Panc1 (cell line): ENCODE data around the gene CUL9. TPM values are rescaled to one million over a fixed set of nuclear protein-coding genes. Genes with fewer than 3 reads are reported as not detected.

ENCODE experiments used
- ATAC-seq: fragments of 200-7000 bp; cut with Tn5 transposase; 2 replicates; pipeline ENCODE4 v1.9.1; 2020; ENCODE audit warnings: mild to moderate bottlenecking, moderate library complexity
- BruUV-seq: library from RNA; stranded (reverse); fragments of 400-500 nt; replicated peaks from 2 replicates; lab custom pipeline; 2021; lab: Mats Ljungman, UMichigan
- CTCF ChIA-PET: fragments of 300-600 bp; sonication (Branson Sonifier 250); formaldehyde crosslinking; loops from one replicate; lab custom pipeline; 2022; ENCODE audit warnings: antibody characterized with exemption; lab: Charles Lee
- POLR2A ChIA-PET: fragments of 300-600 bp; sonication (Branson Sonifier 250); formaldehyde crosslinking; loops from one replicate; lab custom pipeline; 2022; ENCODE audit warnings: antibody characterized with exemption; lab: Charles Lee
- DNase-seq: peaks from one replicate; pipeline ENCODE4 v3.0.0-alpha.2; 2010; ENCODE audit warnings: low read depth, low spot score
- H3K27ac ChIP-seq: 2 replicates; pipeline ENCODE4 v1.5.1; 2011; ENCODE audit warnings: mild to moderate bottlenecking, low read length, inconsistent platforms
- H3K27me3 ChIP-seq: fragments of 200-500 bp; sonication (Bioruptor generic); 2 replicates; pipeline ENCODE4 v1.6.0; 2014; ENCODE audit warnings: low read length, inconsistent platforms; ENCODE audit not compliant: control insufficient read depth, insufficient read depth
- H3K36me3 ChIP-seq: fragments of 200-500 bp; sonication (Bioruptor generic); 2 replicates; pipeline ENCODE4 v1.5.1; 2014; ENCODE audit warnings: inconsistent platforms, mild to moderate bottlenecking, low read length, moderate library complexity; ENCODE audit not compliant: control insufficient read depth, insufficient read depth
- H3K4me1 ChIP-seq: 2 replicates; pipeline ENCODE4 v1.5.1; 2011; ENCODE audit warnings: inconsistent platforms, mild to moderate bottlenecking, low read length, moderate library complexity; ENCODE audit not compliant: control insufficient read depth, insufficient read depth
- H3K4me3 ChIP-seq, 2 experiments: 2 replicates each; pipeline ENCODE4 v1.5.1; 2011 to 2012; ENCODE audit warnings: low read depth in 2 of 2, low read length in 2 of 2, mild to moderate bottlenecking in 2 of 2, inconsistent platforms in 1 of 2, moderate library complexity in 1 of 2
- H3K9me3 ChIP-seq: fragments of 200-500 bp; sonication (Bioruptor generic); 2 replicates; pipeline ENCODE4 v1.5.1; 2014; ENCODE audit warnings: low read depth, mild to moderate bottlenecking, inconsistent platforms, low read length, moderate library complexity; ENCODE audit not compliant: control insufficient read depth, insufficient read depth
- CTCF ChIP-seq: fragments of 450-650 bp; IDR thresholded peaks from 2 replicates; pipeline ENCODE4 v1.5.1; 2017; ENCODE audit warnings: mild to moderate bottlenecking
- POLR2AphosphoS5 ChIP-seq: IDR thresholded peaks from 2 replicates; pipeline ENCODE4 v1.6.1; 2012; ENCODE audit warnings: mild to moderate bottlenecking, low read depth, low read length, moderate library complexity
- REST ChIP-seq, 2 experiments: IDR thresholded peaks; 2 replicates each; pipeline ENCODE4 v1.6.1; 2011 to 2012; ENCODE audit warnings: low read depth in 2 of 2, control low read depth in 1 of 2, low read length in 1 of 2, mild to moderate bottlenecking in 1 of 2, moderate library complexity in 1 of 2; ENCODE audit not compliant: insufficient read depth in 1 of 2
- SIN3A ChIP-seq: IDR thresholded peaks from 2 replicates; pipeline ENCODE4 v1.6.1; 2012; ENCODE audit warnings: low read depth, mild to moderate bottlenecking, low read length, moderate library complexity, borderline replicate concordance; ENCODE audit not compliant: insufficient read depth
- TCF7L2 ChIP-seq: IDR thresholded peaks from 2 replicates; pipeline ENCODE4 v1.6.1; 2011; ENCODE audit warnings: mild to moderate bottlenecking, low read depth, low read length, inconsistent platforms
- in situ Hi-C: cut with HindIII; loops from 2 replicates; pipeline ENCODE4 v1.10.0; 2016; ENCODE audit warnings: low sequenced_read_pairs, low pct_unique_long_range_greater_than_20kb
- intact Hi-C: fragments of 100-400 bp; cut with micrococcal nuclease; formaldehyde crosslinking; loops from one replicate; pipeline ENCODE4 v1.10.0; 2022; ENCODE audit not compliant: unreplicated experiment
- total RNA-seq: library from RNA; stranded (reverse); gene quantifications from one replicate; pipeline ENCODE4 v1.2.1, GENCODE V29; 2021; ENCODE audit not compliant: unreplicated experiment

Gene CUL9
- total RNA-seq, 1 experiment from 2014 or later, result 54.3 TPM

- BruUV-seq, result no TSS peak
- Histone ChIP-seq H3K4me3 (no peak overlapping the region), H3K4me1 (peaks cover 6% of the 10 kb centered on the region), H3K36me3 (peaks cover 6% of the 10 kb centered on the region; the same call in 1 of the 2 replicates), H3K27me3 (no peaks in the 10 kb centered on the region), H3K27ac (no peak overlapping the region), H3K9me3 (no peaks in the 10 kb centered on the region)
- in situ Hi-C loops, result no loop called here
- no peak for ATAC-seq
- POLR2A ChIA-PET, result no interaction called here
- DNase-seq, result no peak
- CTCF ChIA-PET, result no interaction called here
- intact Hi-C loops, result no loop called here
- no peak for TF ChIP-seq CTCF
- TF ChIP-seq POLR2AphosphoS5, result no peak
- TF ChIP-seq TCF7L2, result no peak
- TF ChIP-seq SIN3A, result no peak
Observed at GRCh38 chr6:43187821-43188220, 5.8 kb downstream of the CUL9 start.

- intact Hi-C loops (no loop called here), in situ Hi-C loops (no loop called here)
- Histone ChIP-seq H3K36me3 (peaks cover 6% of the 10 kb centered on the region; the same call in 1 of the 2 replicates), H3K27me3 (no peaks in the 10 kb centered on the region), H3K9me3 (no peaks in the 10 kb centered on the region), H3K4me1 (0 out of 2 replicates have a peak, but pooled peaks cover under 1% of the 10 kb centered on the region), H3K4me3 (no peak overlapping the region), H3K27ac (no peak overlapping the region)
- no peak for ATAC-seq
- POLR2A ChIA-PET, result interaction anchor here (0.7 kb wide), 1 partner anchor 32 kb away, joined by 5 read pairs; no protein-coding TSS in a partner anchor
- TF ChIP-seq TCF7L2 (no peak), SIN3A (no peak), POLR2AphosphoS5 (no peak), REST (IDR thresholded peaks at IDR 0.05; ENCODE audit: insufficient read depth in 1 of 2, low read depth in 2 of 2, low read length in 1 of 2) (no peak), CTCF (no peak)
- no TSS peak for BruUV-seq
- DNase-seq, result no peak
- CTCF ChIA-PET, result no interaction called here
Observed at GRCh38 chr6:43188426-43188825, 6.4 kb downstream of the CUL9 start.
